Measurements from ENCODE around the gene C14orf119.
A peak's percentile ranks its signal among the peaks of the same experiment; 100 is the strongest.

C14orf119 gene

GRCh38 chr14:23136566-23137133 is 41.3 kb downstream of the C14orf119 start:
- Mint-ChIP-seq H3K27me3 (no peaks in the 10 kb centered on the region), H3K27ac (no peak overlapping the region), H3K9me3 (no peaks in the 10 kb centered on the region), H3K4me3 (no peak overlapping the region), H3K4me1 (peaks cover 4% of the 10 kb centered on the region)
- no peak for ATAC-seq
- no peak for DNase-seq

DNA sequence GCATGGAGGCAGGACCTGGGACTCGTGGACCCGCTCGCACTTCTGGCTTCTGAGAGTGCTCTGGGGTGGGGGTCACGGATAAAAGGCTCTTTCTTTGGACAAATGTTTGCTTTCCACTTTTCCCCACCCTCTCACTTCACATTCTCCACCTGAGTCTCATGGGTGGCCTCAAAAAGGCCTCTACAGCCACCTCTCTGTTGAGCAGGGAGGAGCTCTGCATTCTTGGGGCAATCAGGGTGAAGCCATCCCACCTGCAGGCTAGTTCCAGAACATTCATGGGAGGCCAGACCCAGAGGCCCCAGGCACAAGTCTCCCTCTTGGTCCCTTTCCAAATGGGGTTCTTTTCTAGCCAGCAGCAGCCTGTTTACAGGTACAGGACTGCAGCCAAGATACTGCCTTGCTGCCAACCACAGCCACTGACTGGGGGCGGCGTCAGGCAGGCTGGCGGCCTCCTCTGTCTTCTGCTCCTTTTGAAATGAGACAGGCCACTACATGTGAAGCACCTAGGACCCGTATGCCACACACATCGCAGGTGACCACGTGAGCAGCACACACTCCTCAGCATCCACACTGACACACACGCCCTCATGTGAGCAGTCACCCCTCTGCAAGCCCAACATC is 42.0 kb downstream of the C14orf119 start:
- no peak overlapping the region for H3K4me3 Mint-ChIP-seq
- no peaks in the 10 kb centered on the region for H3K9me3 Mint-ChIP-seq
- no peaks in the 10 kb centered on the region for H3K27me3 Mint-ChIP-seq
- ATAC-seq, result no peak
- DNase-seq, result no peak
- H3K27ac Mint-ChIP-seq, result peak overlapping the region; percentile 54 to 85
- H3K4me1 Mint-ChIP-seq, result peaks cover 4% of the 10 kb centered on the region

- no peak for DNase-seq
- H3K4me3 Mint-ChIP-seq, result no peak overlapping the region
- no peaks in the 10 kb centered on the region for H3K27me3 Mint-ChIP-seq
- ATAC-seq, result no peak
- no peaks in the 10 kb centered on the region for H3K9me3 Mint-ChIP-seq
- peaks cover 4% of the 10 kb centered on the region for H3K4me1 Mint-ChIP-seq
- peak overlapping the region in 1 of 2 donors; percentile 85 for H3K27ac Mint-ChIP-seq
Observed at GRCh38 chr14:23137813-23138535, 42.7 kb downstream of the C14orf119 start.

- no peak for DNase-seq
- H3K4me3 Mint-ChIP-seq, result no peak overlapping the region
- H3K9me3 Mint-ChIP-seq, result no peaks in the 10 kb centered on the region
- no peaks in the 10 kb centered on the region for H3K27me3 Mint-ChIP-seq
- ATAC-seq, result no peak
- H3K4me1 Mint-ChIP-seq, result peaks cover 4% of the 10 kb centered on the region
- no peak overlapping the region for H3K27ac Mint-ChIP-seq
Observed at GRCh38 chr14:23139874-23140273, 44.6 kb downstream of the C14orf119 start.

GRCh38 chr14:23140371-23140770 is 45.1 kb downstream of the C14orf119 start:
- Mint-ChIP-seq H3K27me3 (no peaks in the 10 kb centered on the region), H3K4me3 (no peak overlapping the region), H3K27ac (no peak overlapping the region), H3K9me3 (no peaks in the 10 kb centered on the region), H3K4me1 (peaks cover 4% of the 10 kb centered on the region)
- DNase-seq (no peak), ATAC-seq (no peak)

- peaks cover 15% of the 10 kb centered on the region for H3K4me1 Mint-ChIP-seq
Observed at GRCh38 chr14:23141706-23142444, 46.6 kb downstream of the C14orf119 start.

GRCh38 chr14:23142826-23143225 is 47.5 kb downstream of the C14orf119 start:
- Mint-ChIP-seq H3K9me3 (no peaks in the 10 kb centered on the region), H3K4me1 (peaks cover 15% of the 10 kb centered on the region), H3K4me3 (no peak overlapping the region), H3K27me3 (no peaks in the 10 kb centered on the region), H3K27ac (no peak overlapping the region)
- DNase-seq (no peak), ATAC-seq (no peak)

More at GRCh38 chr14:23141706-23142444, 46.6 kb downstream of the C14orf119 start:
- Mint-ChIP-seq H3K27me3 (no peaks in the 10 kb centered on the region), H3K4me3 (no peak overlapping the region), H3K27ac (no peak overlapping the region), H3K9me3 (no peaks in the 10 kb centered on the region)
- ATAC-seq, result no peak
- no peak for DNase-seq

GRCh38 chr14:23143911-23144310 is 48.6 kb downstream of the C14orf119 start:
- H3K4me3 Mint-ChIP-seq, result no peak overlapping the region
- H3K27ac Mint-ChIP-seq, result no peak overlapping the region
- DNase-seq (no peak), ATAC-seq (no peak)
- H3K4me1 Mint-ChIP-seq, result peaks cover 15% of the 10 kb centered on the region
- no peaks in the 10 kb centered on the region for H3K9me3 Mint-ChIP-seq
- H3K27me3 Mint-ChIP-seq, result no peaks in the 10 kb centered on the region

- Mint-ChIP-seq H3K27me3 (no peaks in the 10 kb centered on the region), H3K9me3 (no peaks in the 10 kb centered on the region), H3K4me3 (no peak overlapping the region), H3K27ac (no peak overlapping the region), H3K4me1 (peaks cover 10% of the 10 kb centered on the region)
- DNase-seq (no peak), ATAC-seq (no peak)
Observed at GRCh38 chr14:23145794-23146350, 50.6 kb downstream of the C14orf119 start.

DNA sequence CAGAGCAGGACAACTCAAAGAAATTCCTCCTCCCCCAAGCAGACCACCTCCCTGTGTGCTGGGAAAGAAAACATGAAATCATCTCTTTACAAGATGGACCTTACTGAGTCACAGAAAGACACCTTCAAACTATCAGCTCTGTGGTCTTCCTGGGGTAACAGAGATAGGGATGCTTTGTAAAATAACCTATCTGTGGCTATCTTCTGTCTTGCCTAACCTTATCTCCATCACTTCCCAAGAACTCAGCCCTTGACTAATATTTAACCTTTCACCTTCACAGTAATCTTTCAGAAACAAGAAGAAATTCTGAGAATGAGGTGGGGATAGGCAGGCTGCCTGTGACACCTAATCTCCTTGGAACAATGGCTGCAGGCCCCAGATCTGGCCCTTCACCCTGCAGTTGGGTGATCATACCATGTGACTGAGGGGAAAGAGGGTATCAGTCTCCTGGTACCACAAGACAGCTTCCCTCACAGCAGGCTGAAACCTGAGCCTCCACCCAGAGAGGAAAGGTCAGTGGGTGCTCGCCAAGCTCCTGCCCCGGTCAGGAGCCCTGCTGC is 51.1 kb downstream of the C14orf119 start:
- Mint-ChIP-seq H3K27me3 (no peaks in the 10 kb centered on the region), H3K4me1 (peaks cover 10% of the 10 kb centered on the region), H3K27ac (no peak overlapping the region), H3K4me3 (no peak overlapping the region), H3K9me3 (no peaks in the 10 kb centered on the region)
- no peak for DNase-seq
- ATAC-seq, result no peak

- no peak overlapping the region for H3K4me3 Mint-ChIP-seq
- H3K9me3 Mint-ChIP-seq, result no peaks in the 10 kb centered on the region
- ATAC-seq (no peak), DNase-seq (no peak)
- peaks cover 10% of the 10 kb centered on the region for H3K4me1 Mint-ChIP-seq
- no peaks in the 10 kb centered on the region for H3K27me3 Mint-ChIP-seq
- peak overlapping the region in 1 of 2 donors; percentile 30 for H3K27ac Mint-ChIP-seq
Observed at GRCh38 chr14:23146980-23147379, 51.7 kb downstream of the C14orf119 start.

GRCh38 chr14:23147676-23148075 is 52.4 kb downstream of the C14orf119 start:
- Mint-ChIP-seq H3K4me1 (peaks cover 10% of the 10 kb centered on the region), H3K4me3 (no peak overlapping the region), H3K9me3 (no peaks in the 10 kb centered on the region), H3K27ac (no peak overlapping the region), H3K27me3 (no peaks in the 10 kb centered on the region)
- DNase-seq (no peak), ATAC-seq (no peak)

DNA sequence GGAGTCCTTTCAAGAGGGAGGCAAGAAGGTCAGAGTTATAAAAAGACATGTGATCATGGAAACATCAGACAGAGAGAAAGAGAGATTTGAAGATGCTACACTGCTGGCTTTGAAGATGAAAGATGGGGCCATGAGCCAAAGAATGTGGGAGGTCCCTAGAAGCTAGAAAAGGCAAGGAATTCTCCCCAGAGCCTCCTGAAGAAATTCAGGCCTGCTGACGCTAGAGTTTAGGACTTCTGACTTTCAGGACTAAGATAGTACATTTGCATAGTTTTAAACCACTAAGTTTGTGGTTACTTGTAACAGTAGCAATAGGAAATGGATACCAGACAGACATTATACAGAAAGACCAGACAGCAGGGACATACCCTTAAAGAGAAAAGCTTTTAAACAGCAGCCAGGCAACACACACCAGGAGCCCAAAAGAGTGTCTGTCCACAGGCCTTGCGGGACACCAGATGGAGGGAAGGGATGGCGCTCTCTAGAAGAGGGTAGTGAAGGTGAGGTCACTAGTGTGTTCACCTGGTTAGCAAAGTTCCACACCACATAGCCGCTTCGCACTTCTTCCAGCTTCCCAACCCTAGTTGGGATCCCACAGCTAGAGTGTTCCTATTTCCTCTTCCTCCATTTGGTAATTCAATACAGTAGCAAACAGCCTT is 53.4 kb downstream of the C14orf119 start:
- no peak for ATAC-seq
- Mint-ChIP-seq H3K4me3 (no peak overlapping the region), H3K4me1 (peaks cover 17% of the 10 kb centered on the region), H3K27me3 (no peaks in the 10 kb centered on the region), H3K27ac (no peak overlapping the region), H3K9me3 (no peaks in the 10 kb centered on the region)
- DNase-seq, result no peak

DNA sequence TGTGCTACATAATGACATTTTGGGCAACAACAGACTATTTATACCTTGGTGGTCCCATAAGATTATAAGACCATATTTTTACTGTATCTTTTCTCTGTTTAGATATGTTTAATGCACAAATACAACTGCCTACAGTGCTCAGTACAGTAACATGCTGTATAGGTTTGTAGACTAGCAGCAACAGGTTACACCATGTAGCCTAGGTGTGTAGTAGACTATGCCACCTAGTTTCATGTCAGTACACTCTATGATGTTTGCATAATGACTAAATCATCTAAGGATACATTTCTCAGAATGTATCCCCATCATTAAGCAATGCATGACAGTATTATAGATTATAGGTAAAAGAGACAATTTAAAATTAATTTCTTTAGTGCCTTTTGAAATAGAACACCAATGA is 54.4 kb downstream of the C14orf119 start:
- H3K4me3 Mint-ChIP-seq, result no peak overlapping the region
- DNase-seq (no peak), ATAC-seq (no peak)
- H3K27me3 Mint-ChIP-seq, result no peaks in the 10 kb centered on the region
- no peaks in the 10 kb centered on the region for H3K9me3 Mint-ChIP-seq
- H3K27ac Mint-ChIP-seq, result peak overlapping the region in 1 of 2 donors; percentile 7
- peaks cover 27% of the 10 kb centered on the region for H3K4me1 Mint-ChIP-seq

All from stimulated activated naive CD8-positive, alpha-beta T cell treated with anti-CD3 and anti-CD28 coated beads, Interleukin-15, amount 100 ng/mL, for 72 hours (primary cell).